Tibial nerve (tissue), 4 donors: ENCODE measurements around the gene KRT72.
"Not testable (repeated sequence)": the region's sequence is repeated elsewhere in the genome, so short reads cannot be mapped to it uniquely, and the experiment has no call there.

ENCODE experiments used
- CTCF ChIP-seq, 5 experiments: fragments of 200-600 bp in 3 of 5; fragments of 450-650 bp in 2 of 5; sonication (generic) in 3 of 5; IDR thresholded peaks; one replicate each; pipeline ENCODE4 v1.5.1; 2016 to 2019; ENCODE audit warnings: antibody characterized with exemption in 5 of 5, mild to moderate bottlenecking in 3 of 5, moderate library complexity in 2 of 5
- EP300 ChIP-seq, 2 donors: sonication (generic); formaldehyde crosslinking; IDR thresholded peaks; one replicate each; pipeline ENCODE4 v1.6.1; 2017; ENCODE audit warnings: antibody characterized with exemption in 2 of 2, mild to moderate bottlenecking in 1 of 2

DNA sequence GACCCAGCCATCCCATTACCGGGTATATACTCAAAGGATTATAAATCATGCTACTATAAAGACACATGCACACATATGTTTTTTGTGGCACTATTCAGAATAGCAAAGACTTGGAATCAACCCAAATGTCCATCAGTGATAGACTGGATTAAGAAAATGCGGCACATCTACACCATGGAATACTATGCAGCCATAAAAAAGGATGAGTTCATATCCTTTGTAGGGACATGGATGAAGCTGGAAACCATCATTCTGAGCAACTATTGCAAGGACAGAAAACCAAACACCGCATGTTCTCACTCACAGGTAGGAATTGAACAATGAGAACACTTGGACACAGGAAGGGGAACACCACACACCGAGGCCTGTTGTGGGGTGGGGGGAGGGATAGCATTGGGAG is 7.0 kb downstream of the KRT72 start:
- not testable (repeated sequence) for TF ChIP-seq CTCF, EP300 (IDR thresholded peaks at IDR 0.05)
